Metanephros (tissue), 1 donor: Measurements from ENCODE around the gene GHRHR. TPM values are rescaled to one million over a fixed set of nuclear protein-coding genes. Genes with fewer than 3 reads are reported as not detected.

Experiments
- total RNA-seq: library from RNA; depleted of rRNA; stranded (reverse); fragments of >200 nt; gene quantifications from one replicate; pipeline ENCODE4 v1.2.3, GENCODE V29; 2014

GHRHR gene
- total RNA-seq: not detected

GRCh38 chr7:30963842-30964241 is at the start of gene GHRHR:
TSS of gene GHRHR (plus strand) at chr7:30963953. CDS start at chr7:30964069, 116 bp downstream.

Other genes with a start within 250 kb of the GHRHR start
- 9.5 TPM for gene INMT, start 211.8 kb upstream of the GHRHR start, total RNA-seq
- gene MINDY4, start 192.5 kb upstream of the GHRHR start, total RNA-seq: 13.2 TPM
- 143 TPM for gene AQP1, start 52.1 kb upstream of the GHRHR start, total RNA-seq
- 1.9 TPM for gene ADCYAP1R1, start 88.4 kb downstream of the GHRHR start, total RNA-seq